Measurements from ENCODE around the gene HAND2. TPM values are rescaled to one million over a fixed set of nuclear protein-coding genes. Genes with fewer than 3 reads are reported as not detected.

HAND2 gene
- total and polyA plus RNA-seq, 2 of the 8 experiments (the other 6 are each of a cell fraction or from before 2014, with no cell fraction given): 0.05 TPM; not detected in 1

- no peak overlapping the region for H4K5ac ChIP-seq (ENCODE audit: insufficient read length, low read depth, low read length)
- no peak overlapping the region for H2BK20ac ChIP-seq (ENCODE audit: low read length)
- no peak overlapping the region; a peak in 1 of 7 replicates for H3K9ac ChIP-seq (replicated peaks in 1 of 4; ENCODE audit: extremely low read depth in 1 of 4, low read depth in 3 of 4, low read length in 3 of 4)
- no peak overlapping the region for H2BK12ac ChIP-seq (ENCODE audit: low read depth, low read length)
- H3K23ac ChIP-seq (ENCODE audit: insufficient read length): no peak overlapping the region
- no peak overlapping the region; the same call in 1 of the 2 replicates for H3K18ac ChIP-seq (ENCODE audit: extremely low read depth, low read length)
- H4K91ac ChIP-seq (replicated peaks; ENCODE audit: insufficient read length, low read length): no peak overlapping the region
- H4K8ac ChIP-seq (ENCODE audit: extremely low read depth, insufficient read depth, low read length): no peak overlapping the region
- H2BK5ac ChIP-seq (ENCODE audit: low read depth, low read length): no peak overlapping the region
- no peaks in the 10 kb centered on the region for H3K9me3 ChIP-seq (ENCODE audit: insufficient read depth in 2 of 2, low read depth in 1 of 2, low read length in 1 of 2)
- FAIRE-seq: no peak
- ChIA-PET CTCF (ENCODE audit: partially characterized antibody) (interaction anchor here (0.8 to 1.9 kb wide), 8 partner anchors 9 to 98 kb away, joined by 3 to 10 read pairs (median 5); no protein-coding TSS in a partner anchor), POLR2A (ENCODE audit: partially characterized antibody) (interaction anchor here (1.6 kb wide), 1 partner anchor 10 kb away, joined by 4 read pairs; no protein-coding TSS in a partner anchor)
- DNase-seq (ENCODE audit: low read depth in 1 of 2, low spot score in 2 of 2): peak in 1 of 2 experiments; percentile 64
- H3K79me2 ChIP-seq (ENCODE audit: control insufficient read depth in 1 of 2, insufficient read depth in 2 of 2, low read length in 2 of 2): no peaks in the 10 kb centered on the region
- H3K36me3 ChIP-seq (ENCODE audit: control insufficient read depth in 2 of 4, insufficient read depth in 4 of 4, low read length in 3 of 4): no peaks in the 10 kb centered on the region; a peak in 1 of 8 replicates
- H3K27me3 ChIP-seq (replicated peaks in 1 of 4; ENCODE audit: control insufficient read depth in 3 of 4, extremely low read depth in 1 of 4, insufficient read depth in 3 of 4, low read length in 3 of 4): peaks cover 97 to 100% (median 100%) of the 10 kb centered on the region in 4 experiments
- no peak overlapping the region for H3K4ac ChIP-seq (replicated peaks; ENCODE audit: insufficient read length, low read depth, low read length)
- H3K23me2 ChIP-seq (ENCODE audit: low read depth, low read length): peaks cover 3% of the 10 kb centered on the region; the same call in 1 of the 2 replicates
- H3K4me3 ChIP-seq (ENCODE audit: extremely low read depth in 1 of 4, insufficient read depth in 2 of 4, low read depth in 3 of 4, low read length in 4 of 4): peak overlapping the region in 1 of 4 experiments; percentile 51; a peak in 2 of 8 replicates
- no peaks in the 10 kb centered on the region for H3K79me1 ChIP-seq (ENCODE audit: low read depth, low read length)
- peak overlapping the region; percentile 61 to 72 for H3K4me2 ChIP-seq (ENCODE audit: insufficient read depth in 1 of 2, low read depth in 2 of 2, low read length in 2 of 2)
- WGBS, 2 experiments (ENCODE audit: extremely low coverage in 1 of 2, insufficient coverage in 1 of 2, insufficient read length in 1 of 2, insufficient replicate concordance in 2 of 2, low coverage in 1 of 2, low lambda C conversion rate in 2 of 2, missing lambda C conversion rate in 1 of 2): 4% methylated on average over 36 of the region's 42 CpGs; no CpG with 5 or more reads in 1 of the 2 experiments
- H2BK15ac ChIP-seq (ENCODE audit: low read length): no peak overlapping the region
- no peak overlapping the region for H2AFZ ChIP-seq (ENCODE audit: low read length)
- peaks cover 14 to 42% of the 10 kb centered on the region in 2 experiments for H4K20me1 ChIP-seq (replicated peaks in 1 of 2; ENCODE audit: control insufficient read depth in 1 of 2, insufficient read depth in 2 of 2, low read length in 2 of 2)
- H3K56ac ChIP-seq (replicated peaks; ENCODE audit: insufficient read length, low read depth, low read length): no peak overlapping the region
- TF ChIP-seq CREB1 (IDR thresholded peaks at IDR 0.05) (no peak), TAF7 (optimal IDR thresholded peaks at IDR 0.05; ENCODE audit: borderline replicate concordance, low read depth, low read length) (no peak), KDM4A (IDR thresholded peaks at IDR 0.05; ENCODE audit: low read depth, low read length, severe bottlenecking) (no peak), RNF2 (IDR thresholded peaks at IDR 0.05; ENCODE audit: borderline replicate concordance, low read depth, low read length, missing control alignments, poor library complexity, severe bottlenecking) (peak; percentile 91), CBX8 (IDR thresholded peaks at IDR 0.05; ENCODE audit: borderline replicate concordance, low read depth, low read length) (peak; percentile 25; the same call in 1 of the 2 replicates), SUZ12 (IDR thresholded peaks at IDR 0.05; ENCODE audit: low read length) (peak; percentile 53), EZH2 (IDR thresholded peaks at IDR 0.05; ENCODE audit: low read depth, low read length, severe bottlenecking) (peak; percentile 38), TEAD4 (IDR thresholded peaks at IDR 0.05; ENCODE audit: low read depth, low read length) (no peak)
- H3K4me1 ChIP-seq (replicated peaks in 1 of 4; ENCODE audit: control insufficient read depth in 3 of 4, insufficient read depth in 4 of 4, low read length in 3 of 4): peaks cover 8 to 29% (median 23%) of the 10 kb centered on the region in 4 experiments
- H3K14ac ChIP-seq (ENCODE audit: insufficient read length): no peak overlapping the region
- H3K27ac ChIP-seq (ENCODE audit: low read depth, low read length): no peak overlapping the region
- H2BK120ac ChIP-seq (replicated peaks; ENCODE audit: low read depth, low read length): no peak overlapping the region
- no peak overlapping the region for H2AK5ac ChIP-seq (ENCODE audit: low read depth, low read length)
Observed at GRCh38 chr4:173518425-173519102, 11.5 kb downstream of the HAND2 start.
